T-helper 1 cell treated with Interleukin-12 subunit alpha and Interleukin-12 subunit beta and Interleukin-4 antibody, amounts not matched to agents 30 ng/mL and 1 ng/mL, for 36 hours (primary cell): ENCODE data around the gene ARSI. TPM values are rescaled to one million over a fixed set of nuclear protein-coding genes. Genes with fewer than 3 reads are reported as not detected.

Source experiments
- intact Hi-C: fragments of 100-400 bp; cut with micrococcal nuclease; formaldehyde crosslinking; loops from one replicate; pipeline ENCODE4 v1.15.1; 2024
- total RNA-seq: library from RNA; stranded (reverse); gene quantifications from 2 replicates; pipeline ENCODE4 v1.2.3, GENCODE V29; 2022

Gene ARSI
- total RNA-seq, 1 donor from 2014 or later: not detected

- intact Hi-C loops: no loop called here
Measured at GRCh38 chr5:150328515-150328914, 25.8 kb upstream of the ARSI start.

- intact Hi-C loops: no loop called here
Measured at GRCh38 chr5:150327139-150327538, 24.4 kb upstream of the ARSI start.

- intact Hi-C loops: no loop called here
Measured at GRCh38 chr5:150326707-150327106, 24.0 kb upstream of the ARSI start.

- intact Hi-C loops: no loop called here
Measured at GRCh38 chr5:150325426-150325825, 22.7 kb upstream of the ARSI start.

GRCh38 chr5:150323819-150324218 lies 21.1 kb upstream of the ARSI start:
- intact Hi-C loops: no loop called here

- intact Hi-C loops: no loop called here
Measured at GRCh38 chr5:150323092-150323491, 20.4 kb upstream of the ARSI start.

GRCh38 chr5:150322202-150322601 lies 19.5 kb upstream of the ARSI start:
- intact Hi-C loops: no loop called here

- intact Hi-C loops: no loop called here
Measured at GRCh38 chr5:150321784-150322183, 19.1 kb upstream of the ARSI start.

GRCh38 chr5:150321211-150321610 lies 18.5 kb upstream of the ARSI start:
- intact Hi-C loops: no loop called here

- intact Hi-C loops: no loop called here
Measured at GRCh38 chr5:150320044-150320613, 17.4 kb upstream of the ARSI start.

GRCh38 chr5:150319484-150319790 lies 16.7 kb upstream of the ARSI start:
- intact Hi-C loops: no loop called here

- intact Hi-C loops: no loop called here
Measured at GRCh38 chr5:150318613-150319483, 16.1 kb upstream of the ARSI start.

- intact Hi-C loops: no loop called here
Measured at GRCh38 chr5:150317048-150318003, 14.6 kb upstream of the ARSI start.

- intact Hi-C loops: no loop called here
Measured at GRCh38 chr5:150316320-150316719, 13.6 kb upstream of the ARSI start.

- intact Hi-C loops: no loop called here
Measured at GRCh38 chr5:150315245-150315644, 12.5 kb upstream of the ARSI start.

- intact Hi-C loops: no loop called here
Measured at GRCh38 chr5:150313921-150314716, 11.4 kb upstream of the ARSI start.

GRCh38 chr5:150313501-150313900 lies 10.8 kb upstream of the ARSI start:
- intact Hi-C loops: no loop called here

- intact Hi-C loops: no loop called here
Measured at GRCh38 chr5:150312518-150312917, 9.8 kb upstream of the ARSI start.

- intact Hi-C loops: no loop called here
Measured at GRCh38 chr5:150311015-150311692, 8.4 kb upstream of the ARSI start.

- intact Hi-C loops: no loop called here
Measured at GRCh38 chr5:150310246-150310645, 7.5 kb upstream of the ARSI start.

- intact Hi-C loops: no loop called here
Measured at GRCh38 chr5:150309886-150310239, 7.2 kb upstream of the ARSI start.
